GM18867 (cell line): Measurements from ENCODE around the gene FSTL4.
A peak's percentile ranks its signal among the peaks of the same experiment; 100 is the strongest.

Source experiments
- ATAC-seq: cut with Tn5 transposase; IDR thresholded peaks from one replicate; pipeline ENCODE4 v1.9.1; 2021; ENCODE audit warnings: mild to moderate bottlenecking, moderate library complexity; ENCODE audit not compliant: unreplicated experiment

FSTL4 gene

GRCh38 chr5:133611357-133612248, 738 bp downstream of the FSTL4 start:
- no peak for ATAC-seq

GRCh38 chr5:133610489-133611356, 1.6 kb downstream of the FSTL4 start:
- peak; percentile 43 for ATAC-seq

- no peak for ATAC-seq
Observed at GRCh38 chr5:133607451-133607850, 4.9 kb downstream of the FSTL4 start.

GRCh38 chr5:133606835-133607234, 5.5 kb downstream of the FSTL4 start:
- ATAC-seq: no peak

GRCh38 chr5:133605323-133605722, 7.0 kb downstream of the FSTL4 start:
- ATAC-seq: no peak

- ATAC-seq: no peak
Observed at GRCh38 chr5:133603711-133604110, 8.6 kb downstream of the FSTL4 start.

- ATAC-seq: no peak
Observed at GRCh38 chr5:133602835-133603380, 9.4 kb downstream of the FSTL4 start.

- no peak for ATAC-seq
Observed at GRCh38 chr5:133599600-133599999, 12.7 kb downstream of the FSTL4 start.

- no peak for ATAC-seq
Observed at GRCh38 chr5:133599044-133599443, 13.3 kb downstream of the FSTL4 start.

GRCh38 chr5:133596049-133596448, 16.3 kb downstream of the FSTL4 start:
- no peak for ATAC-seq

- ATAC-seq: no peak
Observed at GRCh38 chr5:133595465-133595864, 16.9 kb downstream of the FSTL4 start.

GRCh38 chr5:133589286-133589685, 23.1 kb downstream of the FSTL4 start:
- ATAC-seq: no peak

- ATAC-seq: no peak
Observed at GRCh38 chr5:133582971-133583370, 29.4 kb downstream of the FSTL4 start.

- ATAC-seq: no peak
Observed at GRCh38 chr5:133581918-133582317, 30.4 kb downstream of the FSTL4 start.

- ATAC-seq: no peak
Observed at GRCh38 chr5:133581348-133581747, 31.0 kb downstream of the FSTL4 start.

GRCh38 chr5:133580618-133581017, 31.7 kb downstream of the FSTL4 start:
- ATAC-seq: no peak

GRCh38 chr5:133579766-133580165, 32.6 kb downstream of the FSTL4 start:
- ATAC-seq: no peak

- ATAC-seq: no peak
Observed at GRCh38 chr5:133569347-133569746, 43.0 kb downstream of the FSTL4 start.

GRCh38 chr5:133565993-133566392, 46.3 kb downstream of the FSTL4 start:
- no peak for ATAC-seq

GRCh38 chr5:133564921-133565565, 47.3 kb downstream of the FSTL4 start:
- ATAC-seq: no peak

- no peak for ATAC-seq
Observed at GRCh38 chr5:133562554-133562953, 49.8 kb downstream of the FSTL4 start.
